IMR-90 (cell line): ENCODE results near the gene SLC4A5.

ENCODE experiments used
- BHLHE40 ChIP-seq: fragments of 150-350 bp; IDR thresholded peaks from 2 replicates; pipeline ENCODE4 v1.6.1; 2016; ENCODE audit warnings: mild to moderate bottlenecking, low read depth, low read length
- CEBPB ChIP-seq: IDR thresholded peaks from 2 replicates; pipeline ENCODE4 v1.6.1; 2012; ENCODE audit warnings: low read depth, low read length, improper control_type of control experiment
- CHD1 ChIP-seq: IDR thresholded peaks from 2 replicates; pipeline ENCODE4 v1.6.1; 2012; ENCODE audit warnings: low read depth, low read length, improper control_type of control experiment
- MAZ ChIP-seq: IDR thresholded peaks from 2 replicates; pipeline ENCODE4 v1.6.1; 2012; ENCODE audit warnings: low read depth, mild to moderate bottlenecking, low read length, improper control_type of control experiment, moderate library complexity, borderline replicate concordance
- MXI1 ChIP-seq: IDR thresholded peaks from 2 replicates; pipeline ENCODE4 v1.6.1; 2012; ENCODE audit warnings: low read depth, mild to moderate bottlenecking, low read length, moderate library complexity, borderline replicate concordance
- POLR2A ChIP-seq: IDR thresholded peaks from 2 replicates; pipeline ENCODE4 v1.6.1; 2012; ENCODE audit warnings: mild to moderate bottlenecking, low read depth, low read length
- RAD21 ChIP-seq: IDR thresholded peaks from 2 replicates; pipeline ENCODE4 v1.6.1; 2012; ENCODE audit warnings: low read length, improper control_type of control experiment
- RFX5 ChIP-seq: IDR thresholded peaks from 2 replicates; pipeline ENCODE4 v1.8.0; 2012; ENCODE audit warnings: low read depth, mild to moderate bottlenecking, low read length, moderate library complexity
- SMC3 ChIP-seq: fragments of 150-350 bp; IDR thresholded peaks from 2 replicates; pipeline ENCODE4 v1.6.1; 2016; ENCODE audit warnings: low read depth, mild to moderate bottlenecking, antibody characterized with exemption, low read length, moderate library complexity
- TF ChIP-seq, protein P1 (sequence below): conservative IDR thresholded peaks from 2 replicates; pipeline ENCODE4 v1.5.1; 2012; ENCODE audit warnings: mild to moderate bottlenecking, low read depth, low read length, improper control_type of control experiment
- TF ChIP-seq, protein P2 (sequence below): fragments of 150-350 bp; IDR thresholded peaks from 2 replicates; pipeline ENCODE4 v1.6.1; 2016; ENCODE audit warnings: low read depth, mild to moderate bottlenecking, low read length, moderate library complexity, borderline replicate concordance
- TF ChIP-seq, protein P3 (sequence below): fragments of 150-350 bp; IDR thresholded peaks from 2 replicates; pipeline ENCODE4 v1.6.1; 2017; ENCODE audit warnings: mild to moderate bottlenecking, antibody characterized with exemption, low read length, low read depth

GRCh38 chr2:74372674-74373073 is 29.5 kb upstream of the SLC4A5 start:
- TF ChIP-seq, protein P1, sequence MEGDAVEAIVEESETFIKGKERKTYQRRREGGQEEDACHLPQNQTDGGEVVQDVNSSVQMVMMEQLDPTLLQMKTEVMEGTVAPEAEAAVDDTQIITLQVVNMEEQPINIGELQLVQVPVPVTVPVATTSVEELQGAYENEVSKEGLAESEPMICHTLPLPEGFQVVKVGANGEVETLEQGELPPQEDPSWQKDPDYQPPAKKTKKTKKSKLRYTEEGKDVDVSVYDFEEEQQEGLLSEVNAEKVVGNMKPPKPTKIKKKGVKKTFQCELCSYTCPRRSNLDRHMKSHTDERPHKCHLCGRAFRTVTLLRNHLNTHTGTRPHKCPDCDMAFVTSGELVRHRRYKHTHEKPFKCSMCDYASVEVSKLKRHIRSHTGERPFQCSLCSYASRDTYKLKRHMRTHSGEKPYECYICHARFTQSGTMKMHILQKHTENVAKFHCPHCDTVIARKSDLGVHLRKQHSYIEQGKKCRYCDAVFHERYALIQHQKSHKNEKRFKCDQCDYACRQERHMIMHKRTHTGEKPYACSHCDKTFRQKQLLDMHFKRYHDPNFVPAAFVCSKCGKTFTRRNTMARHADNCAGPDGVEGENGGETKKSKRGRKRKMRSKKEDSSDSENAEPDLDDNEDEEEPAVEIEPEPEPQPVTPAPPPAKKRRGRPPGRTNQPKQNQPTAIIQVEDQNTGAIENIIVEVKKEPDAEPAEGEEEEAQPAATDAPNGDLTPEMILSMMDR: no peak
- no peak for TF ChIP-seq SMC3
- no peak for TF ChIP-seq POLR2A
- TF ChIP-seq MXI1: no peak
- no peak for TF ChIP-seq BHLHE40
- TF ChIP-seq CEBPB: no peak
- TF ChIP-seq RFX5: no peak
- TF ChIP-seq CHD1: no peak
- TF ChIP-seq, protein P2, sequence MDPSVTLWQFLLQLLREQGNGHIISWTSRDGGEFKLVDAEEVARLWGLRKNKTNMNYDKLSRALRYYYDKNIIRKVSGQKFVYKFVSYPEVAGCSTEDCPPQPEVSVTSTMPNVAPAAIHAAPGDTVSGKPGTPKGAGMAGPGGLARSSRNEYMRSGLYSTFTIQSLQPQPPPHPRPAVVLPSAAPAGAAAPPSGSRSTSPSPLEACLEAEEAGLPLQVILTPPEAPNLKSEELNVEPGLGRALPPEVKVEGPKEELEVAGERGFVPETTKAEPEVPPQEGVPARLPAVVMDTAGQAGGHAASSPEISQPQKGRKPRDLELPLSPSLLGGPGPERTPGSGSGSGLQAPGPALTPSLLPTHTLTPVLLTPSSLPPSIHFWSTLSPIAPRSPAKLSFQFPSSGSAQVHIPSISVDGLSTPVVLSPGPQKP: no peak
- TF ChIP-seq, protein P3, sequence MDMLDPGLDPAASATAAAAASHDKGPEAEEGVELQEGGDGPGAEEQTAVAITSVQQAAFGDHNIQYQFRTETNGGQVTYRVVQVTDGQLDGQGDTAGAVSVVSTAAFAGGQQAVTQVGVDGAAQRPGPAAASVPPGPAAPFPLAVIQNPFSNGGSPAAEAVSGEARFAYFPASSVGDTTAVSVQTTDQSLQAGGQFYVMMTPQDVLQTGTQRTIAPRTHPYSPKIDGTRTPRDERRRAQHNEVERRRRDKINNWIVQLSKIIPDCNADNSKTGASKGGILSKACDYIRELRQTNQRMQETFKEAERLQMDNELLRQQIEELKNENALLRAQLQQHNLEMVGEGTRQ: no peak
- TF ChIP-seq MAZ: no peak
- no peak for TF ChIP-seq RAD21
